Measurements from ENCODE around the gene IQSEC2.
A peak's percentile ranks its signal among the peaks of the same experiment; 100 is the strongest.

The IQSEC2 gene

DNA sequence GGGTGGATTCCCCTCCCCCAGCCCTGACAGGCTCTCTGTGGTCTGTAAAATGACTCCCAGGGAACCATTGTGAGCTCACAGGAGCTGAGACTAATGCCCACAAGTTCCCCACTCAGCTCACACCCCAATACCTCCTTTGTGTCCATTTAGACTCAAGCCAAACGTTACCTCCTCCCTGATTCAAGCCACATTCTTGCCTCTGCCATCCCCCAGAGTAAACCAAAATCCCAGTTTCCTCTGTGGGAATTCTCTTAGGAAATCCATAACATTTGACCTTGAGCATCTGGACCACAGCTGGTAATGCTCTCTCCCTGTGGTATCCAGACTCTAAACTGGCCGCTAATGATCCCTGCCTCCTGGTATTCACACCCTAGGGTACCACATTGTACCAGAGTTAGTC, 30.1 kb downstream of the IQSEC2 start:
- DNase-seq (ENCODE audit: insufficient read length, low spot score): no peak
- no peak for FAIRE-seq

DNA sequence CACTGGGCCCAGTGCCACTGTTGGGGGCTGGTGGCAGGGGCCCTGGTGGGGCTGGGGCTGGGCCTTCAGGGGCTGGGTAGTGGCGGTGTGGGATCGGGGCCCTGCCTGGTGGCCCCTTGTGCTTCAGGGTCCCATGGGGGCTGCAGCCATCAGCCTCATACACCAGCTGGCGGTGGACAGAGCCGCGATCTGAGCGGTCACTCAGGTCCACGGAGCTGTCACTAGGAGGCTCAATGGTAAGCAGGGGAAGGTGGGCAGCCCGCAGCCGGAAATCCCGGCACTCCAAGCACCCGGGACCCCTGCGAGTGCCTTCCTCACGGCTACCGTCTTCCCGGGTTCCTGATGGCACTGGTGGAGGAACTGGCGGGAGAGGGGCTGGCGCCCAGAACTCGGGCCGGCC, 30.8 kb downstream of the IQSEC2 start:
- no peak for FAIRE-seq

DNA sequence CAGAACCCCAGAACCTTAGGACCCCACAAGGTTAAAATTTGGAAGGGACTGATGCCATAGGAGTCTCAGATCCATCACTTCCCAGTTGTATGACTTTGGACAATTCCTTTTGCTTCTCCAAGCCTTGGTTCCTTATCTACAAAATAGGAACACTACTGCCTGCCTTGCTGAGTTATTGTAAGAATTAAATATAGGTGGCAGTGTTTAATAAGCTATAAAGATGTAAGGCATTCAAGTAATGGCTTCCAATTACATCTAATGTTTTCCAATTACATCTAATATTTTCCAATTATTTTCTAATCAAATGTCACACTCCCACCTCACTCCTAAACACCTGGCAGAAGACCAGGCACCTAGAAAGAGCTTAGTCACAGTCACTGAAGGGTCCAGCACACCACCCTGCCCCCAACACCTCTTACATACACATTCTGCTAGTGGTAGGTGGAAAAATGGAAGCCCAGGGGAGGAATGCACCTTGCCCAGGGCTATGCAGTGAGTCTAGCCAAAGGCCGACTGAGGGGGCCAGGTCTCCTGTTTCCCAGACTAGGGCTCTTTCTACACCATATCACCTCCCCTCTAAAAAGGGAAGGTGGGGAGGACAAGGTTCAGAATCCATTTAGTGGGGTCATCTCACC, 31.9 kb downstream of the IQSEC2 start:
- DNase-seq (ENCODE audit: insufficient read length, low spot score) (no peak), FAIRE-seq (no peak)

More for the DNA sequence above, 30.8 kb downstream of the IQSEC2 start:
- no peak for DNase-seq (ENCODE audit: insufficient read length, low spot score)

DNA sequence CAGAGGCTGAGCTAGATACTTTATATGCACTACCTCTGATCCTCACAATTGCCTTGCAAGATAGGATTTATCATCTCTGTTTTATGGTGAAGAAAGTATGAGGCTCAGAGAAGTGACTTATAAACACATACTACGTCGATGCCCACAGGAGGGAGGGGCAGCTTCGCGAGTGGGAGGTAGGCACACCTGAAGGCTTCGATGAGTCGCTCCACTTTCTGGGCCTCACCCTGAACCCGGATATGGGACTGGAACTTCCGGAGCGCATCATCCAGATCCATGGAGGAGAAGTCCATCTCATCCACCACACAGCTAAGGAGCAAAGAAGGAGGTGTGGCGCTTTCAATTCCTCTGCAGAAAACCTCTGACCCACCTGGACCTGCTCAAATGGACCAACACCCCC, 33.5 kb downstream of the IQSEC2 start:
- no peak for FAIRE-seq
- DNase-seq (ENCODE audit: insufficient read length, low spot score): no peak

DNA sequence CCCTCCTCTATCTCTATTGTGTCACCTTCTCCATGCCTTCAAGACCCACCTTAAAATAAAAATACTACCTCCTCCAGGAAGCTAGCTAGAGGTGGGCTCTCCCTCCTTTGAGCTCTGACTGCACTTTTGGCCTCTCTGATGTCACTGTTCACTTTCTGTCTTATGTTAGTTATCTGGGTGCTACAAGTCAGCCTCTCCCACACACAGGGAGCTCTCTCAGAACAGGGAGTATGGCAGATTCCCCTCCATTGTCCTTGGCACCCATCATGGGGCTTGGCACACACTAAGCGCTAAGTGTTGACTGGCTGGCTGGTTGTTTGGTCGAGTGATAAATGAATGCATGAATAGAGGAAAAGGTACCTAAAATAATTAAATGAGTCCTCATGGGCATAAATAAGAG, 35.2 kb downstream of the IQSEC2 start:
- no peak for FAIRE-seq
- no peak for DNase-seq (ENCODE audit: insufficient read length, low spot score)

DNA sequence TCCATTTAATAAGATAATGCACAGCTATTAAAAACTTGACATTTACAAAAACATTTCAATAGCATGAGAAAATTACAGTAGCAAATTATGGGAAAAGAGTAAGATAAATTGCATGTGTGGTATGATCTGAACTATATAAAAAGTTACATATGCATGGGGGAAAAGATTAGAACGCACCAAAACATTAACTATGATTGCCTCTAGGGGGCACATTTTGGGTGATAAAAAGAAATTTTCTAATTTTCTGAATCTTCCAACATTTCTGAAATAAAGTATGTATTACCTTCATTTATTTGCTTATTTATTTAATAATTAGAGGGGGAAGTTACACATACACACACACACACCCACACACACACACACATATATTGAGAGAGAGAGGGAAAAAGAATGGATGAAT, 36.8 kb downstream of the IQSEC2 start:
- no peak for FAIRE-seq
- no peak for DNase-seq (ENCODE audit: insufficient read length, low spot score)

DNA sequence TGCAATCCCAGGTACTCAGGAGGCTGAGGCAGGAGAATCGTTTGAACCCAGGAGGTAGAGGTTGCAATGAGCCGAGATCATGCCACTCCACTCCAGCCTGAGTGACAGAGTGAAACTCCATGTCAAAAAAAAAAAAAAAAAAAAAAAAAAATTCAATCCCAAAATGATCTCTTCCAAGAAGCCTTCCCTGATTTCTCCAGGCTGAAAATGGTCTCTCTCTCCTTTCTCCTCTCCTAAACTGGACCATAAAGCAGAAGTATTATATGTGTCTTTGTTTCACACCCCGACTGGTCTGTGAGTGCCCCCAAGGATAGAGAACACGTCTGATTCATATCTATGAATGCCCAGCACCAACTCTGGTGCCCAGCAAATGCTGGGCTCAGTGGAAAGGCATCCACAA, 39.1 kb downstream of the IQSEC2 start:
- FAIRE-seq (no peak), DNase-seq (ENCODE audit: insufficient read length, low spot score) (no peak)

DNA sequence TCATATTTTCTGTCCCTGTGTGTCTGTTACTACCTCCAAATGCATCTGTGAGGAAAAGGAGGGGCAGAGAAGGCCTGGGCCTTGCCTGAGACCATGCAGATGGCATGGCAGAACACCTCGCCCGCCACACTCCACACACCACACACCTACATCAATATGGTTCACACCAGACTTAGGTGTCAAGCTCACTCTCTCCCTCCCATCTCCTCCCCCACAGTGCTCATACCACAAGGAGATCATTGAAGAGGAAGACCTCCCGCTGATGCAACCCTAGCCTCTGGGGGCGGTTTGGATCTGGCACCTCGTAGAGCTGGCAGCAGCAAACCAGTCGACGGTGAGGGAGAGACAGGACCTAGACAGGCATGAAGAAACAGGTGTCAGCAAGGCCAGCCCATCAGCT, 39.8 kb downstream of the IQSEC2 start:
- FAIRE-seq (no peak), DNase-seq (ENCODE audit: insufficient read length, low spot score) (no peak)

DNA sequence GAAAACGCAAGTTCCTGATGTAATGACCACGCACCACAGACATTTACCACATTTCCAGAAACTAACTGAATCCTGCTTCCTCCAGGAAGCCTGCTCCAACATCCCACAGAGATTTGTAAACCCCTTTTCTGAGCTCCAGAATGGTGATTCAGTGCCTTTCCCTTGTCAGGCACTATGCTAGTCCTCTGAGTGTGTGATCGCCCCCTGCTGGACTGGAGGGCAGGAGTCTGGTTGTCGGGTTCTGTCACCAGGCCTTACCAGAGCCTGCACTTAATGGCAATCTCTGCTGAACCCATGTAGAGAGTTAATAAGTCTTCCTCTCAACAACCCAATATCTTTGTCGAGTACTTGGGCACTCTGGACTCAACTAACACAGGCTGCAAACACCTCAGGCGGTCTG, 41.9 kb downstream of the IQSEC2 start:
- no peak for DNase-seq (ENCODE audit: insufficient read length, low spot score)

DNA sequence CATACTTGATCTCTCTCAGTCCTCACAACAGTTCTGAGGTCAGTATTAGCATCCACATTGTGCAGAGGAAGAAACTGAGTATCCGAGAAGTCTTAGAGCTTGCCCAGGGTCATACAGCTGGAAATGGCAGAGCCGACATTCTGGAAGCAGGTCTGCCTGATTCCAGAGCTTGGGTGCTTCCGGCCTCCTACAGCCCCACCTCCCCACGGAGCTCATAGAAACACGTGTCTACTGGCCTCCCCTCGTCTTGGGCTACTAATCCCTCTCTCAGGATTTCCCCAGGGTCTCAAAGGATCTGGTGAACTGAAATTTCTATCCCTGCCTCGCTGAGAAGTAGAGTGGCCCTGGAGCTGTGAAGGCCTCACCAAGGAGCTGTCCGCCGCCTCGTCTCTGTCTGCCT, 44.3 kb downstream of the IQSEC2 start:
- FAIRE-seq (no peak), DNase-seq (ENCODE audit: insufficient read length, low spot score) (no peak)

More for the DNA sequence above, 41.9 kb downstream of the IQSEC2 start:
- no peak for FAIRE-seq

DNA sequence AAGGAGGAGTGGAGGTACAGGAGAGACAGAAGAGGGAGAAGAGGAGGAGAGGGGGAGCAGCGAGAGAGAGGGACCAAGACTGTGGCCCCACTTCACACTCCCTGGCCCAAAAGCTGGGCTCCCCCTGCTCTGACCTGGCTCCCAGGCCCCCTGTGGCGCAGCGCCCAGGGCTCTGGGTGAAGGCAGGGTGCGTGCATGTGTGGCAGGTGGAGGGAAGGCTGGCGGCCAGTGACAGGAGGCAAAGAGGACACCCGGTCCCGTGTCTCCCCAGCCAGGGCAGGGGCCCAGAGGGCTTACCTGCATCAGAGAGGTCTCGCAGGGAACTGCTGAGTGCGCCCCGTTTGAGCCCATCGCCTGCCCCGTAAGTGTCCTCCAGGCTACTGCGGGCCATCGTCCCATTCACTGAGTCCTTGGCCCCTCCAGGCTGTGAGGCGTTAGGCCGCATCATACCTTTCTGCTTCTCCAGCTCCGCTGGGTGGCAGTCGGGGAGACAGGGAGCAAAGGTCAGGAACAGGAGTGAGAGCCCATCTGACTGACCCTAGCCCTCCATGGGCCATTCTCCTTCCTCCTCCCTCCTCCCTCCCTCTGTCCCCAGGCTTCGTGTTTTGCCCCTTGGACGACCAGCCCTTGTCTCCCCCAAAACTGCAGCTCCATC, 45.2 kb downstream of the IQSEC2 start:
- FAIRE-seq: no peak
- no peak for DNase-seq (ENCODE audit: insufficient read length, low spot score)

DNA sequence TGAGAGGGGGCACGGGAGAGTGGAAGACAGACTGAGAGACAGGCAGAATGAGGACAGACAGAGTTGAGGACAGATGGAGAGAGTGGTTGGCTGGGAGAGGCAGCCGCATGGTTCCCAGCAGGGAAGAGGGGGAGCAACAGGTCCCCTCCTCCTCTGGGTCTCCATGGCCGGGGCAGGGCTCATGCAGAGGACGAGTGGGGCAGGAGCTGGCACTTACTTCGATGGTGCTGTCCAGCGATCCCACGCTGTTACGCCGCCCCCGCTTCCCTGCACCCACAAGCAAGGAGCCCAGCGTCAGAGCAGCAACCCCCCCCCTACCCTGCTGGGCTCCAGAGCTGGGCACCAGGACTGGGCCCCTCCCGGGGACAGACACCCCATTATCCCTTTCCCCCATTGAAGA, 45.8 kb downstream of the IQSEC2 start:
- DNase-seq (ENCODE audit: insufficient read length, low spot score) (no peak), FAIRE-seq (no peak)

DNA sequence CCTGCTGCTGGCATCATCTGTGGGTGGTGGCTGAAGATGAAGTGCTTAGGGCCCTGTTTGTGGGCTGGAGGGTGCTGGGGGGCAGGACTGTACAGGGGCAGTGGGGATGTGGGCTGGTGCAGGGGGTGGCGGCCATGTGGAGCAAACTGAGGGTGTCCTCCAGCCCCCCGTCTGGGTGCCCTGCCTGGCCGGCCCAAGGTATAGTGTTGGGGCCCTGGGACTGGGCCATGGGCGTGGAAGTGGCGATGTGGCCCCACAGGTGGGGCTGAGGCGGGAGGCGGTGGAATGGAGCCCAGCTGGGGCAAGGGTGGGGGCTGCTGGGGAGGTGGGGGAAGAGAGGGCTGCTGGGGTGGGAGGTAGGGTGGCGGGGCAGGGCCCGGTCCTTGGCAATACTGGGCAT, 46.9 kb downstream of the IQSEC2 start:
- FAIRE-seq (no peak), DNase-seq (ENCODE audit: insufficient read length, low spot score) (no peak)

DNA sequence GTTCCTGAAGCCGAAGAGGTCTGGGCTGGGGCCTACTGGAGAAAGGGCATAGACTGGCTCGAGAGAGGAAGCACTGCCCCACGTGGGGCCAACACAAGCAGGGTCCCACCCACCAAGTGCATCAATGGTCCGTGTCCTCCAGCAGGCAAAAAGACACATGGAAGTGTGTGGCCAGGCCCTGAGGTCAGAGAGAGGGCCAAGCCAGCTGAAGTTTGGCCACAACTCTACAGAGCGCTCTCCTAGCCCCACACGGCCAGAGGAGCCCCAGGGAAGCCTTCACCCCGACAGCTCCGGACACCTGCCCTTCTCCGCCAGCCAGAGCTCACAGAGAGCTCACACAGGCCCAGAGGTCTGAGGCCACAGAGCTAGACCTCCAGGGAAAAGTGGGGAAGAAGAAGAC, 47.8 kb downstream of the IQSEC2 start:
- DNase-seq (ENCODE audit: insufficient read length, low spot score): no peak
- FAIRE-seq: no peak

DNA sequence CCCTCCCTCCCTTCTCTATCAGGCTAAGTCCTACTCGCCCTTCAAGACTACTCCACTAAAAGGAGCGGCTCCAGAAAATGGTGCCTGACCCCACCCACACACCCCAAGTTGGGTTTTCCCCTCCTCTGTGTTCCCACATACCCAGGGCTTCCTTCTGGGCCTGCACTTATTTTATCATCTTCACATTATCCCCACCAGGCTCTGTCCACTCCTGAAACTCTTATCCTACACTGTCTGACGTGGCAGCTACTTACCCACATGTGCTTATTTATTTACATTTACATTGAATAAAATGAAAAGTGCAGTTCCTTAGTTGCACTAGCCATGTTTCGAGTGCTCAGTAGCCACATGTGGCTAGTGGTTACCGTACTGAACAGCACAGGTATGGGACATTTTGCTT, 51.3 kb downstream of the IQSEC2 start:
- no peak for FAIRE-seq
- DNase-seq (ENCODE audit: insufficient read length, low spot score): no peak

DNA sequence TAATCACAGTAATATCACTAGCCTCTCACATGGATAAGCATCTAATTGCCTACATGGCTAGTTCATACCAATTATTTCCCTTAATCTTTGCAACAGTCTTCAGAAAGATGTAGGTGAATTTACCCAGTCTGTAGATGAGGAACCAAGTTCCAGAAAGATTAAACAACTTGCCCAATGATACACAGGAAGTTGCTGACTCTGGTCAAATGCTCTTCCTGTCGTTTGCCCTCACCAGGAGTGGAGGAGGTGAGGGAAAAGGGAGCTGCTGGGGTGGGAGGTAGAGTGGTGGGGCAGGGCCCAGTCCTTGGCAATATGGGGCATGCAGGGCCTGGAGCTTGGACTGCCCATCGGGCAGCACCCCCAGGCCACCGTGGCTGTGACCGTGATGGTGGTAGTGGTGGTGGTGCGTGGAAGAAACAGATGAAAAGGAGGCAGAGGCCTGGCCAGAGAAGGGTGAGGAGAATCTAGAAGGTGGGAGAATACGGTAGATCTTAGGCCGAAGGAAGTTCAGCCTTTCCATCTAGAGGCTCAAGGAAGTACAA, 54.1 kb downstream of the IQSEC2 start:
- FAIRE-seq (no peak), DNase-seq (ENCODE audit: insufficient read length, low spot score) (no peak)

DNA sequence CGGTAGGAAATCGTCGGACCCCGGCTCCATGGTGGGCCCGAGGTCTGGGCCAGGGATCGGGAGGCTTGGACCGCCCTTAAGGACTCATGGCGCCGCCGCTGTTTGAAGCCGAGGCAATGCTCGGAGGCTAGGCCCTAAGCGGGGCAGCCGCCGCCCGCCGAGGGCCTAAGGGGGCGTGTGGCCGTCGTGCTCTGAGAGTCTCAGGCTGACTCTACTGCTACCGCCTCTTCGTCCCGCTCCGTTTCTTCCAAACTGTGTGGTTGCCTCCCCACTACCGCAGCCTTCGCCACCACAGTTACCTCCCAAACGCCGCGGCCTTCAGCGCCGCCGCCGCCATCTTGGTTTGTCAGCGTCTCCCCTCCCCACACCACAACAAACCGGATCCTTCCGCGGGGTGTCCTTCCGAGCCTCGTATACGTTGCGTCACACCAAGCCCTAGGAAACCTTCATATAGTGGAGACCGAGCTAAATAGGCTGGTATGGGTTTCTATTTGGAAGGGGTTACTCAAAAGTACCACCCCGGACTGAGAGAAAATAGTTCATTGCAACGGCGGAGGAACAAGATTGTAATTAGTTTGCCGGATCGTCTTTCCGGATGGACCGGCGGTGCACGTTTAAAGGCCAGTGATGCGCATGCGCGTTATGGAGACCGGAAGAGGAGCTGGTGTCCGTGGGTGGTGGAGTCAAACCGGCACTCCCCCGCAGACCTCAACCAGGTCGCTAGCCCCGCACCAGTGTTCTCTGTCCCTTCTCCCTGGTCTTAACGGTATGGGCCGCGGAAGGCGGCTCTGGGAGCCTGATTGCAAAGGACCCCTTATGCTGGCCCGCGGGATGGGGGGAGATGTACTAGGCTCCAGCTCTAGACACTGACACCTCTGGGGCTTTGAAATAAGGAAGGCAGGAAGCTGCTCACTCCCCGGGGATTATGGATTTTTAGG, 56.3 kb downstream of the IQSEC2 start, which contains the start of gene KDM5C:
Gene KDM5C (minus strand): TSS at position 348 of the 938 bp plus-strand sequence. CDS start 318 bp downstream, at position 30.
- DNase-seq (ENCODE audit: insufficient read length, low spot score): peak; percentile 73
- FAIRE-seq: no peak

DNA sequence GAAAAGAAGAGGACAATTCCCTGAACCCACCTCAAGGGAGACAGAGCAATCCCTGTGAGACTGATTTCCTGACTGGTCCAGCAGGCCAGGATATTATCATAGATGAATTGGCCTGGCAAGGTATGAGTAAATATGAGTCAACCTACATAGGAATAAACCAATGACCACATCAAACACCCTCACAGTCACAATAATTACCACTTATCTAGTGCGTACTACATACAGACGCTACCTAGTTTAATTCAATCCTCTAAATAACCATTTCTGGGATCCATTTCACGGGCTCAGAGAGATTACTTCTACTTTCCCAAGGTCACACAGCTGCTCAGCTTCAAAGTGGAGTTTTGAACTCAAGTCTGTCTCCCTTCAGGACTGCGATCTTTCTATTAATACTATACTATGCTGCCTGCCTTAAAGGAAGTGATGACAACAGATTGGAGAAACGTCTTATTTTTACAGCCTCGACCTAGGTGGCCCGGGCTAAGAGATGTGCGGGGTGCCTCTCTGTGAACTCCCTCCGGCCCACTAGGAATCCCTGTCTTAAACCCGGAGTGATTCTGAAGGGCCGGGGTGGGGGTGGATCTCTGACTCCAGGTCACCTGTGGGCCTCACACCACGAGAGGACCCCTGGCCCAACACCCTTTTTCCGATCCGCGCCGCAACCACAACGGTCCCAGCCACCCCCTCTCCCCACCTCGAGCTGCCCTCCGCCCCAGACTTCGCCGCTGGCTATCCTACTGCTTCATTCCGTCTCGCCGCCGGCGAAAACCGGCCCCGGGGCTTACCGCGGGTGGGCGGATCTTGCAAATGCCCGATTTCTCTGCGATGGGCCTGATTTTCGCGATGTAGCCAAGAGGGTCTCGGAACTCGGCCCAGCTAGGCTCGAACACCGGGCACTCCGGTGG, 57.2 kb downstream of the IQSEC2 start:
- DNase-seq (ENCODE audit: insufficient read length, low spot score): no peak
- FAIRE-seq: no peak

DNA sequence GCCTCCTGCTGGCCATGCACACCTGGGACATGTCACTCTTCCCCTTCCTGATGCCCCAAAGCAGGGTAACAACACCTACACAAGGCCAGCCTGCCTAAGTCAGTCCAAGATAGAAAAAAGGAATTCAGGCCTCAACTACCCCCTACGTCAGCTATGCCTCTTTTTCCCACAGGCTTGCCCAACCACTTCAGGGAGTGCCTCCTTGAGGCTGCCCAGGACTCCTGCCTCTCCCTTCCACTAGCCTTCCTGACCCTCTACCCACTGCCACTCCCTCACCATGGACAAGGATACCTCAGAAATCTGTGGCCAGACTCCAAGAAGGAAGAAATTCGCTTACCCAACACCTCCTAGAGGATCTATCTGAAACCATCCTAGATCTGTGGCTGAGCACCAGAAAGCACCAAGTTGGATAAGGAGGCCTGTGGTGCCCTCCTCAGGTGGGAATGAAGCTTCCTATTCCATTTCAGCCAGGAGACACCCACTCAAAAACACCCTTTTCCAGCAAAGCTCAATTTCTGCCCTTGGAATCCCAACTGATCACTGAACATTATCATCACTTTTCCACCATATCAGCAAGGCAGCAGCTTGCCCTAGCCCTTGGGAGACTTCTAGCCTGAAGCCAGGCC, 58.2 kb downstream of the IQSEC2 start:
- FAIRE-seq (no peak), DNase-seq (ENCODE audit: insufficient read length, low spot score) (no peak)

Measured in GM19239 (cell line).